GM13976 (cell line): ENCODE results near the gene FAM78A.

ENCODE experiments used
- DNase-seq: peaks from one replicate; pipeline ENCODE4 v3.0.0; 2012; ENCODE audit warnings: low spot score
- CTCF ChIP-seq: IDR thresholded peaks from 2 replicates; pipeline ENCODE4 v1.5.1; 2012; ENCODE audit warnings: borderline replicate concordance, mild to moderate bottlenecking; ENCODE audit not compliant: insufficient read depth; ENCODE audit errors: extremely low read depth, missing control alignments, control extremely low read depth
- in situ Hi-C: fragments of 300-500 bp; cut with MboI; formaldehyde crosslinking; loops from one replicate; pipeline ENCODE4 v1.12.0; 2022; ENCODE audit warnings: low sequenced_read_pairs, mixed read lengths, inconsistent platforms; ENCODE audit not compliant: unreplicated experiment

FAM78A gene

GRCh38 chr9:131262327-131263032 lies 13.8 kb downstream of the FAM78A start:
- in situ Hi-C loops = no loop called here
- no peak for DNase-seq
- no peak for TF ChIP-seq CTCF

- no peak for TF ChIP-seq CTCF
- in situ Hi-C loops = no loop called here
- DNase-seq = no peak
These were observed 15.4 kb downstream of the FAM78A start for GRCh38 chr9:131260751-131261452.

- TF ChIP-seq CTCF = no peak
- DNase-seq = no peak
- in situ Hi-C loops = no loop called here
These were observed 16.3 kb downstream of the FAM78A start for GRCh38 chr9:131259916-131260597.

DNA sequence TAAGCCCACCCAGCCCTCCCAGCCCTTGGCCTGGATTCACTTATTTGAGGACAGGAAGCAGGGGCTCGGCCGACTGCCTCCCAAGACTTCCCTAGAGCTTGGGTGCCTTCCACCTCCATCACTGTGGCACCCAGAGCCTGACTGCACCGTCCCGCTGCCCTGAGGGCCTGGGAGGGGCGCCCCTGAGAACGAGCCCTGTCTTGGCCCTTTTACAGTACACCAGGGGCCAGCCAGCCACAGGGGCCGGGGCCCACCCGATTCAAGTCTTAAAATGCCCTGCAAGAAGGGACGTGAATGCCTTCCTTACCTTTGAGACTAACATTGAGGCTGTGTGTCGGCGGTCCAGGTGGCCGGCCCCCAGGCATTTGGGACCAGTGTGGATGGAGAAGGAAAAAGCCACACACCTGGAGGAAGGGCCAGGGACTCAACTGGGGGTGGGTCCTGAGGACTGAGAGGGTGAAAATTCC lies 16.8 kb downstream of the FAM78A start:
- no peak for DNase-seq
- in situ Hi-C loops = no loop called here
- no peak for TF ChIP-seq CTCF

GRCh38 chr9:131258698-131259431 lies 17.4 kb downstream of the FAM78A start:
- TF ChIP-seq CTCF = no peak
- in situ Hi-C loops = no loop called here
- no peak for DNase-seq

DNA sequence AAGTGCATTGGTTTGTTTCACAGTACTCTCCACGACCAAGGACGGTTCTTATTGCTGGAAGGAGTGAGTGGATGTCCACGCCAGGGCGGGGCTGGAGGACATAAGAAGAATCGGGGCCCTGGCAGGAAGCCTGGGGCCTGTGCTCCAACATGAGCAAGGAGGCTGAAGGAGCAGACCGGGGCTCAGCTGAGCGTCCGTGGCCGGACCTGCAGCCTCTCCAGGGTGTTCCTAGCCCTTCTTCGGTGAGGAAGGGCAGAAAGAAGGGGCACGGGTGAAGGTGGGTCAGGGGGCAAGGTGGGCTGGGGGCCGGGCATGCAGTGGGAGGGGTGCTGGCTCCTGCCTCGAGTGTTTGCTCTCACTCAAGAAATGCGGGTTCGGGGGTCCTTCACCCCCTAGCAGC lies 18.1 kb downstream of the FAM78A start:
- in situ Hi-C loops = no loop called here
- TF ChIP-seq CTCF = no peak
- no peak for DNase-seq
